Globus pallidus (tissue), 1 donor: Measurements from ENCODE around the gene LAMC1.

ENCODE experiments used
- DNase-seq: peaks from one replicate; pipeline ENCODE4 v3.0.0-alpha.2; 2015; ENCODE audit warnings: low spot score

Gene LAMC1

DNA sequence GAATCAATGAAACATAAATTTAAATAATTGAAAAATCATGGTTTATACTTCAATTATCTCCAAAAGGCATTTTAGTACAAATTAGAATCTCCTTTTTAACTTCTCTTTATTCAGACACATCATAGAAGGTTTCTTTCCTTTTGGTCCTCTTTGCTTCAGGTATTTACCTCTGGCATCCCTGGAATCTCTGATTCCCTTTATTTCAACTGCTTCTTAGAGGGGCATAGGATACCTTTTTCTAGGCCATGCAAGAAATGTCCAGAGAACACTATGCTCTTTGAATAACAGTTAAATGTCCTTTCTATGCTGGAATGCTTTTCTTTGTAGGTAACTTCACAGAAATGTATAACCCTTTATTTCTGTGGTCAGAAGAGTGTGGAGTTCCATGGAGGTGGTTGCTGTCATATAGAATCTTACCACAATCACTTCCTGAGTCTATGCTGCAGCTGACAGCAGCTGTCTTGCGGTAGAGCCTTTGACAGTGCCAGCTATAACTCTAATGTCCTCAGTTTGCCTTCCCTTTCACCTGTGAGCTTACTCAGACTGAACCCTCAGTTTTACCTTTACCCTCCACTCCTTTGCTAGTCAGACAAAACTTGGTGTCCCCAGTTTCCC, 171.4 kb downstream of the LAMC1 start:
- no peak for DNase-seq

DNA sequence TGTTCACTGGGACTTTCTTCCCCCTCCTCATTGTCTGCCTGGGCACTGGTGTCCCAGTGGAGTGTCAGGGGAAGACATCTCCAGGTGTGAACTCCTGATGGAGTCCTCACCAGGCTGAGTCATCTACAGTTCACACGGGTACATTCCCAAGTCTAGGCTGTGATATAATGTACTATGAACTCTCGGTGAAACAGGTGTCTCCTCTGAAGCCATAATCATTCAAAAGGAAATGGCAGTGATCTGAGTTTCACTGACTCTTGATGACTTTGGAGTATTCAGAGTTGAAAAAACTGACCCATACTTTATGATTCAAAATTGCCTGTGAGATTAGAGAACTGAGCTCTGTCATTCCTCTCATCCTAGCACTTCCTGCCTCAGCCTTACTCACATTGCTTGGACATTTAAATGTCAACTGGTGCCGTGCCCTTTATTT, 171.9 kb downstream of the LAMC1 start:
- DNase-seq, result no peak
